NCI-H2107 treated with DMSO at 0.1 percent for 48 hours (cell line): Measurements from ENCODE around the gene SLC4A11.
"Not testable (repeated sequence)": the region's sequence is repeated elsewhere in the genome, so short reads cannot be mapped to it uniquely, and the experiment has no call there.

Experiments used
- DNase-seq: peaks from one replicate; lab custom pipeline; 2025; ENCODE audit not compliant: unreplicated experiment; lab: John Stamatoyannopoulos, UW

The SLC4A11 gene

GRCh38 chr20:3229158-3229557 is 9.8 kb downstream of the SLC4A11 start:
- DNase-seq, result no peak

GRCh38 chr20:3228750-3229032 is 10.3 kb downstream of the SLC4A11 start:
- DNase-seq, result no peak

GRCh38 chr20:3227936-3228749 is 10.8 kb downstream of the SLC4A11 start:
- no peak for DNase-seq

GRCh38 chr20:3227506-3227905 is 11.5 kb downstream of the SLC4A11 start:
- DNase-seq, result no peak

GRCh38 chr20:3226864-3227263 is 12.1 kb downstream of the SLC4A11 start:
- DNase-seq, result no peak

- DNase-seq, result no peak
Measured at GRCh38 chr20:3226093-3226492, 12.9 kb downstream of the SLC4A11 start.

GRCh38 chr20:3224681-3225421 is 14.1 kb downstream of the SLC4A11 start:
- DNase-seq, result no peak

GRCh38 chr20:3223994-3224680 is 14.9 kb downstream of the SLC4A11 start:
- no peak for DNase-seq

GRCh38 chr20:3223651-3223993 is 15.4 kb downstream of the SLC4A11 start:
- DNase-seq, result no peak

GRCh38 chr20:3222635-3223600 is 16.1 kb downstream of the SLC4A11 start:
- no peak for DNase-seq

GRCh38 chr20:3221398-3222226 is 17.4 kb downstream of the SLC4A11 start:
- DNase-seq, result no peak

- DNase-seq, result no peak
Measured at GRCh38 chr20:3218307-3218988, 20.5 kb downstream of the SLC4A11 start.

GRCh38 chr20:3215359-3215917 is 23.6 kb downstream of the SLC4A11 start:
- not testable (repeated sequence) for DNase-seq

GRCh38 chr20:3213226-3213625 is 25.8 kb downstream of the SLC4A11 start:
- DNase-seq, result no peak

- DNase-seq, result no peak
Measured at GRCh38 chr20:3210346-3210745, 28.6 kb downstream of the SLC4A11 start.

- no peak for DNase-seq
Measured at GRCh38 chr20:3209946-3210317, 29.1 kb downstream of the SLC4A11 start.

GRCh38 chr20:3209257-3209945 is 29.6 kb downstream of the SLC4A11 start, which contains the start of gene ITPA:
Gene ITPA, plus strand, starts transcription at chr20:3209498. Its CDS starts 54 bp downstream, at chr20:3209552.
- no peak for DNase-seq

- no peak for DNase-seq
Measured at GRCh38 chr20:3208786-3209256, 30.2 kb downstream of the SLC4A11 start.
